Stimulated activated CD4-positive, alpha-beta T cell treated with anti-CD3 and anti-CD28 coated beads, Interleukin-4, amount 100 ng/mL, for 48 hours (primary cell): ENCODE data around the gene TUBA1C.

Experiments
- DNase-seq, 2 donors: peaks; one replicate each; pipeline ENCODE4 v3.0.0-alpha.2; 2020; ENCODE audit warnings: low read depth in 2 of 2

The TUBA1C gene

DNA sequence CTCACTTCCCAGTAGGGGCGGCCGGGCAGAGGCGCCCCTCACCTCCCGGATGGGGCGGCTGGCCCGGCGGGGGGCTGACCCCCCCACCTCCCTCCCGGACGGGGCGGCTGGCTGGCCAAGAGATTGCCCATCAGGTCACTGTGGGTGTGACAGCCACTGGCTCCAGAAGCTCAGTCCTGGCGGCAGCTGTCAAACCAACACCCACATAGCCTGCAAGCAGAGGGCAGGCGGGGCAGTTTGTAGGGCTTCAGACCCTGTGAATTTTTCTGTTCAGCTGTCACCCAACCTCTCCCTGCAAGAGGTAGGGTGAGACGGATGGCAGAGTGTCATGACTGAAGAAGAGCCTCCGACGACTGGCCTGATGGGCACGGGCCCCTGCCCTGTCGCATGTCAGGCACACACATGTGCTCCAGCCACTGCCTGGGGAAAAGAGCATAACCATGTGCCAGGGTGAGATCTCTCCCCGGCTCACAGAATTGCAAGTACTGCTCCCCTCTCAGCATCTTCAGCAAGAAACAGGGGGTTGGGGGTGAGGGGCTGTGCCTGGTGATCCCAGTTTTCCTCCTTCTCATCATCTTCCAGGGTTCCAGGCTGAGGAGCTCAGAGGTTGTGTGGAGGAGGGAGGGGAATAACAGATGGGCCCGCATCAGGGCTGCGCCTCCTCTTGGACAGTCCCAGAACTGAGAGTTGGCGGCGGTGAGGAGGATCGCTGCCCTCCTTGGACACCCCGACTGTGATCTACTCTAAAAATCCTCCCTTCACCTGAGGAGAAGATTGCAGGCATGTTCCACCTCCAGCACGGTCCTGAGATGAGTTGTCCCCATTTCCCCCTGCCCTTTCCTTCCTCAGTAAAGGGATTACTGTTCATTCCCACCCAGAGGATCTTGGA, 18.9 kb downstream of the TUBA1C start:
- no peak for DNase-seq

DNA sequence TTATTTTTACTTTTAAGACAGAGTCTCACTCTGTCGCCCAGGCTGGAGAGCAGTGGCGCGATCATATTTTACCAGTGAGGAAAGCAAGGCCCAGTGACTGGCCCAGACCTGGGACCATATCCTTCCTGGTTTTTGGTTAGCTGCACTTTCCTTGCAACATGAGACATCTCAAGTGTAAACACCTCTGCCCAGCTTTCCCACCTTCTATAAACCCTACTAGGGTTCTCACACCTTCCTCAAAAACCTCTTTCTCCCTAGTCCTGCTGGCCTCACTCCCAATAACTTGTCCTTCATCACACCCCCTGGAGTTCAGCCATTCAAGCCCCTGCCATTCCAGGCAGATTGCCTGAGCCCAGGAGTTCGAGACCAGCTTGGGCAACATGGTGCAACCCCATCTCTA, 19.8 kb downstream of the TUBA1C start:
- DNase-seq: no peak

DNA sequence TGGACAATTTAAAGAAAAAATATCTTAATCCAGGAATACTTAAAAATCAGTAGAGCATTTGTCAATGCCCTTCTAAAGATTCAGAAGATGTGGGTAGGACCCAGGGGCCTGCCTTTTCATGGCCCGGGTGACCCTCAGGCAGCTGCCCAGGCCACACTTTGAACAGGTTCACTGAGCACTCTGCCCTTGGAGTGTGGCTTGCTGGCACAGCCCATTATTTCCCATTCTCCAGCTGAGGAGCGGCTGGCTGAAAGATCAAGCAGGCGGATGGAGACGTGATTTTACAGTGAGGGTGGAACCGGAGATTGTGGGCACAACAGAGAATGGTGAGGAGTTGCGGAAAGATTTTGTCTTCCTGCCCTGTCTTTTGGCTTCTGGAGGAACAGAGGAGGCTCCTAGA, 23.0 kb downstream of the TUBA1C start:
- no peak for DNase-seq

DNA sequence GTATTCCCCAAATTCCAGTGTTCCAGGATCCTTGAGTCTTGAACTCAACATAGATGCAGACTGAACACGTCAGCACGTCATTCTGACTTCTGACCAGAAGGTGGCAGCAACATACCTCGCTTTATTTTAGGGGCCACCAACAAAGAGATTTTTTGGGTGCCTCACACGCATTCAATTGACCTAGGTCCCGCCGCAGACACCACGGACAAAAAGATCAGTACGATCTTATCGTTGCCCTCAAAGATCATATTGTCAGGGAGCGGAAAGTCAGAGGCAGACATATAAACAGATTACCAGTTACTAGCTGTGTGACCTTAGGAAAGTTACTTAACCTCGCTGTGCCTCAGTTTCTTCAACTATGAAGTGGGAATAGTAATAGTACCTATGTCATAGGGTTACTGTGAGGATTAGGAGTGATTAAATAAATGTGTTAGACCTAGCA, 23.6 kb downstream of the TUBA1C start:
- DNase-seq: peak; percentile 41 to 61

DNA sequence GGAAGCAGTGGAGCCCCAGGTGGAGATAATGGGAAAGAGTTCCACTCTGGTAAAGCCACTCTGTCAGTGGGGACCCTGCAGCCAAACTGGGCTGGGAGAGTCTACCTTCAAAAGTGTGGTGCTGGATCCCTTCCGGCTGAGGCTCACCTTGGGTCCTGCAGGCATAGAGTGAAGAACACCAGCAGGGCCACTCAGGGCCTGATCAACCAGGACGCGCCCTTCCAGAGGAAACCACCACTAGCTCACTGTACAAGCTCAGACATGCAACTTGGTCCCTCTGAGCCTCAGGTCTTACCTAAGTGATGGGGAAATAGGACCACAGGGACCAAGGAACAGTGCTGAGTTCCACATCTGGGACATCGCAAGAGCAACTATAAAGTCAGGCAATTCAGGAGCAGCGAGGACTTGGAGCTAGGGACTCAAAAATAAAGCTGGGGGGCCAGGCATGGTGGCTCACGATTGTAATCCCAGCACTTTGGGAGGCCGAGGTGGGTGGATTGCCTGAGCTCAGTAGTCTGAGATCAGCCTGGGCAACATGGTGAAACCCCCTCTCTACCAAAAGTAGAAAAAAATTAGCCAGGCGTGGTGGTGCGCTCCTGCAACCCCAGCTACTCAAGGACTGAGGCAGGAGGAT, 24.2 kb downstream of the TUBA1C start:
- DNase-seq: no peak

DNA sequence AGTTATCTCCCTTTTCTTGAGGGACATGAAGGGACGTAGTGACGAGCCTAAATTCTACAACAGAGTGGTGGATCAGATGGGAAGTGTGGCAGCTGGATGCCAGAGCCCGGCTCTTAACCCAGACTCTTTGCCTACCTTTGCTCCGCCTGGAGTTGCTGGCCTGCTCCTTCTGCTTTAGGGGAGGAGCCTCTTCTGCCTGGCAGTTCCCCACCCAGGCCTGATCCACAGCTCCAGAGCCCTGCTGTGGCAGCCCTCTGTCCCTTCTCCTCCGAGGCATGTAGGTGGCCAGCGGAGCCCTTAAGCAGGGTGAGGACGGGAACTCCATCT, 27.8 kb downstream of the TUBA1C start:
- no peak for DNase-seq

DNA sequence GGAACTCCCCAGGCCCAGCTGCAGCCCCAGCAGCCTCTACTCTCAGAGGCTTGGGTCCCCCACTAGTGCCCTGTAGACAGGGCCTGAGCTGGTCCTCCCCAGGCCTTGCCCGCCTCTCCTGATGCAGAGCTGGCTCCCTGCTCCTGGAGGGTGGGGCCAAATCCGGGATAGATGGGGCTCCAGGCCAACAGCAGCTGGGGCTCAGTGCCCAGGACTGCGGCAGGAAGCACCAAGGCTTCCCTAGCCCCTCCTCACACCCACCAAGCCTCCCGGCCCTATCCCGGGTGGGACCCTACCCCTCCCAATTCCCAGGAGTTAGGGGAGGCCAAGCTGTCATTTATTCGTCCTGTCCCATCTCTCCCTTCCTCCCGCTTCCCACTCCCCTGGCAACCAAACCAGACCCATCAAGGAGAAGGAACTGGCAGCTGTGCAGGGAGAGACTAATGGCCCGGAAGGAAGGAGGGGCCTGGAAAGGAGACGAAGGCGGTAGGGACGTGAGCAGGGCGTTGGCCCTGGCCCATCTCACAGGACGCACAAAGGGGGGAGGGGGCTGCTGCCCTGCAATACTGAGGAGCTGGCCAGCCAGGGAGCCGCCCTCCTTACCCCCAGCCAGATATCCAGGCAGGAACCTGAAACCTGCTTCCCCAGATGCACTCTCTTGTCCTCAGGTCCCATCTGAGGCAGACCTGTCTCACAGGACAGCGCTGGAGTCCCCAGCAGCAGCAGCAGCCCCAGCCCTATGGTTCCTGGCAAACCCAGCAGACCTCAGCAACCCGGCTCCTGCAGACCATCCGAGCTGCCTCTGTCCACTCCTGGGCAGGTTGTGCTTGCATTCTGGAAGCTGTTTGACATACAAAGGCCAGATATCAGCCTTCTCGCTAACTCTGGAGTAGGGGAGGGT, 28.4 kb downstream of the TUBA1C start:
- no peak for DNase-seq

DNA sequence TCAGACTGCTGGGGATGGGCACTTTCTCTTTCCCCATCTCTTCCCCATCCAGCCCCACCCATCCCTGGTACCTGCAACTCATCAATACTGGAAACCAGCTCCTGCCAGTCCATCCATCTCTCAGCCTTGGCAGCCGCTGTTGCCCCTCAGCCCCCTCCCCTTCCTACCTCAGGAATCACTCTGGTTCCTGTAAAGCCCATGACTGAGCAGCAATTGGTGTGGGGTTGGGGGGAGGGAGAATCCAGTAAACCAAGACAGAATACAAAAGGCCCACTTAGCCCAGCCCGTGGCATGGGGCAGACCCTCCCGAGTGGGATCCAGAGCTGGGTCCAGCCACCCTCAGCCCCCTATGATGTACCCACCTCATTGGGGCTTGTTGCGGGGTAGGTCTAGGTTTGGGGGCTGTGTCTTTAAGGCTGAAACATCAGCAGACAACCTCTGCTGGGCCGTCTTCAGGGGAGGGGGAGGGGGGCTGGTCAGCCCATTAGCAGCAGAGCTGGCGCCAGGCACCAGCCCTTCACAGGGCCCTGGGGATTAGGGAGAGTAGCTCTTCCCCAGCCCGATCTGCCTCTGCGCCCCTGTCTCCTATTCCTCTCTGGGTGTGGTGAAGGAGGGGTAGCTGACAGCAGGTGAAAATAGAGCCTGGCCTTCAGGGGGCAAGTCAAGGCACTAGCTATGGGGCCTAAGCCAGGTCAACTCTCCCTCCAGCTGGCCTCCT, 29.4 kb downstream of the TUBA1C start:
- no peak for DNase-seq

DNA sequence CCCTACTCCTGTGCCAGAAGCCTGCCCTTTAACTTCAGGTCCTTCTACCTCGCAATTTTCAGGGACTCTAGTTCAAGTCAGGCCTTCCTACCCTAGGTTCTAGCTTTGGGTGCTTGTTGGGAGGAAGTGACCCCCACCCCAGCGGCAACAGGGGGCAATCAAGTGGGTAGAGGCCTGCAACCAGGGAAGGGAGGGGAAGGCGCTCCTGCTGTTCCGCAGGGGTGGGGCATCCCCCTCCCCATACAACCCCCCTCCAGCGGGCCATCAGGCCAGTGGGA, 29.9 kb downstream of the TUBA1C start:
- DNase-seq: no peak

DNA sequence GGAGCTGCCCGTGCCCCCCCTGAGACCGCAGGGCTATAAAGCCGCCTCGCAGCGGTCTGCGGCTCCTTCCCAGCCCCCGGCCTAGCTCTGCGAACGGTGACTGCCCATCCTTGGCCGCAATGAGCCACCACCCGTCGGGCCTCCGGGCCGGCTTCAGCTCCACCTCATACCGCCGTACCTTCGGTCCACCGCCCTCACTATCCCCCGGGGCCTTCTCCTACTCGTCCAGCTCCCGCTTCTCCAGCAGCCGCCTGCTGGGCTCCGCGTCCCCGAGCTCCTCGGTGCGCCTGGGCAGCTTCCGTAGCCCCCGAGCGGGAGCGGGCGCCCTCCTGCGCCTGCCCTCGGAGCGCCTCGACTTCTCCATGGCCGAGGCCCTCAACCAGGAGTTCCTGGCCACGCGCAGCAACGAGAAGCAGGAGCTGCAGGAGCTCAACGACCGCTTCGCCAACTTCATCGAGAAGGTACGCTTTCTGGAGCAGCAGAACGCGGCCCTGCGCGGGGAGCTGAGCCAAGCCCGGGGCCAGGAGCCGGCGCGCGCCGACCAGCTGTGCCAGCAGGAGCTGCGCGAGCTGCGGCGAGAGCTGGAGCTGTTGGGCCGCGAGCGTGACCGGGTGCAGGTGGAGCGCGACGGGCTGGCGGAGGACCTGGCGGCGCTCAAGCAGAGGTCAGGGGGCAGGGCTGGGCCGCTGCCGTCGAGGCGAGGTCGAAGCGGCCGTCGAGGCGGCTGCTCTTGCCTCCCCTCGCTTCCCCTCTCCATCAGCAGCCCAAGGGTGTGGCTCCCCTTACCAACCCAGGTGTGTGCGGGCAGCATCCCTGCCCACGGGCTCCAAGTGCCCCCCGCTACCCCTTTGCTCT, 30.4 kb downstream of the TUBA1C start, which contains the start of gene PRPH:
Gene PRPH (plus strand): TSS at position 66 of the 855 bp plus-strand sequence. CDS start 54 bp downstream, at position 120.
- no peak for DNase-seq

DNA sequence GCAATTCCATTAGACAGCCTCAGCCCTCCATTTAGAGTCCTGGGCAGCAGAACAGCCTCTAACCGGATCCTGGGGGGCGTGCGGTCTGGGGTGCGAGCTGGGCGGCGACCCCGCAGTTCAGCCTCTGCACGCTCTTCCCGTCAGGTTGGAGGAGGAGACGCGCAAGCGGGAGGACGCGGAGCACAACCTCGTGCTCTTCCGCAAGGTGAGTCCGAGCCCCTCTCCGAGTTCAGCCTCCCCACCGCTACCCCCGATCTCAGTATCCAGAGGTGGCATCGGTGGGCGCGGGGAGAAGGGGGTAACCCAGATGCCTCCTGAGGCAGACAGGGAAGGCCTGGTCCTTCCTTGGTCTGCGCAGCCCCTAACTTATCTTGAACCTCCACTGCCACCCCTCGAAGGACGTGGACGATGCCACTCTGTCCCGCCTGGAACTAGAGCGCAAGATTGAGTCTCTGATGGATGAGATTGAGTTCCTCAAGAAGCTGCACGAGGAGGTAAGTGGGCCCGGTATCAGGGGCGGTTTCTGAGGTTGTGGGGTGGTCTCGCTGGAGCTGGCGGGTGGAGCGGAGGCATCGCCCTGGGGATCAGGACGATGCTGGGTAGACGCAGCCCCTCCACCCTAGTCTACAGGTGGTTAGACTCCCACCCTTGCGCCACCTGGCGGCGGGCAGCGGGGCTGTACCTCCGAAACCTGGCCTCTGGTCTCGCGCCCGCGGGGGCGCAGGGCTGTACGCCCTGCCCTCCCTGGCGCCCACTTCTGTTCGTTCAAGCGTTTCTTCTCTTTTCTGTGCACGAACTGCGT, 31.4 kb downstream of the TUBA1C start:
- peak; percentile 64 to 65 for DNase-seq

DNA sequence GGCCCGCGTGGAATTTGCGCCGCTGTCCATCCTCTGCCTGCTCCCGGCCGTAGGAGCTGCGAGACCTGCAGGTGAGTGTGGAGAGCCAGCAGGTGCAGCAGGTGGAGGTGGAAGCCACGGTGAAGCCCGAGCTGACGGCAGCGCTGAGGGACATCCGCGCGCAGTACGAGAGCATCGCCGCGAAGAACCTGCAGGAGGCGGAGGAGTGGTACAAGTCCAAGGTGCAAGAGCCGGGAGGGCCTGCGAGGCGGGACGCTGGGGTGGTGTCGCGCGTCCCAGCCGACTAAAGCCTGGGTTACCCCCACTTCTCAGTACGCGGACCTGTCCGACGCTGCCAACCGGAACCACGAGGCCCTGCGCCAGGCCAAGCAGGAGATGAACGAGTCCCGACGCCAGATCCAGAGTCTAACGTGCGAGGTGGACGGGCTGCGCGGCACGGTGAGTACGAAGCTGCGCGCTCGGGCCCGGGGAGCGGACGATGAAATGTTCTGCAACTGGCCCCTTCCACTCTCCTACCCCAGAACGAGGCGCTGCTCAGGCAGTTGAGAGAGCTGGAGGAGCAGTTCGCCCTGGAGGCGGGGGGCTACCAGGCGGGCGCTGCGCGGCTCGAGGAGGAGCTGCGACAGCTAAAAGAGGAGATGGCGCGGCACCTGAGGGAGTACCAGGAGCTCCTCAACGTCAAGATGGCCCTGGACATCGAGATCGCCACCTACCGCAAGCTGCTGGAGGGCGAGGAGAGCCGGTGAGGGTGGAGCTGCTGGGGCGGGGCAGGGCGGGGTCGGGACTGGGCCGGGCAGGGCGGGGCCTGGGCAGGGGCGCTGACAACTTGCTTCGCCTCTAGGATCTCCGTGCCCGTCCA, 32.2 kb downstream of the TUBA1C start:
- DNase-seq: peak; percentile 38 to 40

DNA sequence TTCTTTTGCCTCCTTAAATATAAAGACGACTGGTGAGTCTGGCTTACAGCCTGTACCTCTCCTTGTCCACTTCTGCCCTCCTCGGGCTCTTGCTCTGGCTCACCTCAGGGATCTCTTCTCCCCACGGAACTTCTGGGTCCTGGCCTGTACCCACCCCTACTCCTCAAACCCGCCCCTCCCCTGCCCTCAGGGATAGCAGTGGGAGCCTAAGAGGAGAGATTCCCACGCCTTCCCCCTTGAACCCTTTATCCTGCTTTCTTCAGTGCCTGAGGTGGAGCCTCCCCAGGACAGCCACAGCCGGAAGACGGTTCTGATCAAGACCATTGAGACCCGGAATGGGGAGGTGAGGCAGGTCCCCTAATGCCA, 32.8 kb downstream of the TUBA1C start:
- no peak for DNase-seq

DNA sequence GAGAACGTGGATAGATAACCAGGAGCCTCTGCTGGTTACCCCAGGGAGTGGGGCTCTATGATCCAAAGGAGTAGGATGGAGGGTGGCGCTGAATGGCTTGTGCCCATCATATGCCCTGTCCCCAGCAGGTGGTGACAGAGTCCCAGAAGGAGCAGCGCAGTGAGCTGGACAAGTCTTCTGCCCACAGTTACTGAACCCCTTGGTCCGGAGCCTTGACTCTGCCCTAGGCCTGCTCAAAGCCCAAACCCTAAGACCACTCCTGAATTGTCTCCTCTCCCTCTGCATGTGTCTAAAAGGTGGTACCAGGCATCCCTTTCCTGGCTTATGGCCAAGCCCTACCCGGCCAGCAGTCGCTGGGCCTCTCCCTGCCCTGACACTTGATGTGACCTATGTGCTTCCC, 33.3 kb downstream of the TUBA1C start:
- no peak for DNase-seq

DNA sequence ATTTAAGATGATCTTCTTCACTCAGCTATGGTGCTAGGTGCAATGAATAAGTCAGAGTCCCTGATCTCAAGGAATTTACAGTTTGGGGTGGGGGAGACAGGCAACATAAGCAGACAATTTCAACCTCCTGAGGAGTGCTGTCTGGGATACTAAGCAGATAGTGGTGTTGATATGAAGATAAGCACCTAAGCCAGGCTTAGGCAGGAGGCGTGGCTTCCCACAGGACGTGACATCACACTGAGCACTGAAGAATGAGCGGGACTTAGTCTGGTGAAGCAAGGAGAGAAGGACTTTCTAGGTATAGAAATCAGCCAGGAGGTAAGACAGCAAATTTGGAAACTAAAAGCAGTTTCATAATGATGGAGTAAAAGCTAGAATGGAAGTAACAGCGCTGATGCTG, 36.9 kb downstream of the TUBA1C start:
- DNase-seq: peak in 1 of 2 donors; percentile 43

DNA sequence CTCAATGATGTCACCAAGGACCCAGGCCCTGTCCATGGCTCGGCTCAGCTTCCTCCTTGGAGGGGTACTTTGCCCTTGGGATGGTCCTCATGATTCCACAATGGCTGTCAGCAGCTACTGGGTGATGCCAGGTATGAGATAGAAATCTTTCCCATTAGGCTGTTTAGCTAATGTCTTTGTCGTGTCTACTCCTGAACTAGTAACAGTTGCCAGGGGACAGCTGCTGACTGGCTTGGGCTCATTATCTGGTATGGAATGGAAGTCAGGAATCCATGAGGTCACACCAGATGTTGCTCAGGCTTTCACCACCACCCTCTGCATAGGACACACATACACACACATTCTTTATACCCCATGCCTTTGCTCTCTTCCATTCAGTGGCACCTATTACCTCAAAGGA, 39.3 kb downstream of the TUBA1C start:
- no peak for DNase-seq

DNA sequence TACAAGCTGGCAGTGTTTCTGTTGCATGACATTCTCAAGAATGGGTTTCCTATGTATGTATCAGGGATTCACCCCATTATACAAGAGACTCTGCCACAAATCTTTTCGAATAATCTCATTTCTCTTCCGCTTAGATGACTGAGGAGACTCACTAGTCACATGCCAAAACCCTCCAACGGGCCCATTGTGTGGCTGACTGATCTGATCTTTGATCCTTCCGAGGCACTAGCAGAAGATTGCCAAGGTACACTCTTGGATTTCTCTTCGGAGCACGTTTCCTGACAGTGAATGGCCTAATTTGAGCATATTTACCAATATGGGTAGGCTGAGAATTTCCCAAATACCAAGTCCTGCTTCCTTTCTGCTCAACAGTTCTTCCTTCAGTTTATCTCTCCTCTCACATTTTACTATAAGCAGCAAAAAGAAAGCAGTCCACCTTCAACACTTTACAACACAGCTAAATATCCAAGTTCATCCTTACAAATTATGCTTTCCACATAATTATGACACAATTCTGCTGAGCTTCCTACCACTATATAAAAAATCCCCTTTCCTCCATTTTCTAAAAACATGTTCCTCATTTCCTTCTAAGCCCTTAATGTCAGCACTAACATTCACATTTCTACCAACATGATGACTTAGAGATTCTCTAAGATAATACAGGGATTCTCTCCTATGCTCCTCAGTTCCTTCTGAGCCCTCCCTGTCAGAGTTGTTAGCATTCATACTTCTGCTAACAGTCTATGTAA, 41.1 kb downstream of the TUBA1C start:
- DNase-seq: no peak

DNA sequence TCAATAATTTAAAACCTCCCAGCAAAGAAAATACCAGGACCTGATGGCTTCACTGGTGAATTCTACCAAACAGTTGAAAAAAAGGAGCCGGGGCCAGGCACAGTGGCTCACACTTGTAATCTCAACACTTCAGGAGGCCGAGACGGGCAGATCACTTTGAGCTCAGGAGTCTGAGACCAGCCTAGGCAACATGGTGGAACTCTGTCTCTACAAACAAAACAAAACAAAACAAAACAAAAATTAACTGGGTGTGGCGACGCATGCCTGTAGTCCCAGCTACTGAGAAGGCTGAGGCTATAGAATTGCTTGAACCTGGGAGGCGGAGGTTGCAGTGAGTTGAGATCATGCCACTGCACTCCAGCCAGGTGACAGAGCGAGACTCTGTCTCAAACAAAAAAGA, 44.5 kb downstream of the TUBA1C start:
- no peak for DNase-seq
